RPMI7951 (cell line): Measurements from ENCODE around the gene PLCH1. TPM values are rescaled to one million over a fixed set of nuclear protein-coding genes. Genes with fewer than 3 reads are reported as not detected.
"Not testable (repeated sequence)": the region's sequence is repeated elsewhere in the genome, so short reads cannot be mapped to it uniquely, and the experiment has no call there.

Source experiments
- DNase-seq: peaks from one replicate; pipeline ENCODE4 v3.0.0-alpha.2; 2012; ENCODE audit warnings: low read depth
- total RNA-seq: library from RNA; depleted of rRNA; stranded (reverse); fragments of >200 nt; shearing (Covaris generic); gene quantifications from 2 replicates; pipeline ENCODE4 v1.2.3, GENCODE V29; 2014

PLCH1 gene
- total RNA-seq, 1 experiment from 2014 or later: 0.60 TPM

DNA sequence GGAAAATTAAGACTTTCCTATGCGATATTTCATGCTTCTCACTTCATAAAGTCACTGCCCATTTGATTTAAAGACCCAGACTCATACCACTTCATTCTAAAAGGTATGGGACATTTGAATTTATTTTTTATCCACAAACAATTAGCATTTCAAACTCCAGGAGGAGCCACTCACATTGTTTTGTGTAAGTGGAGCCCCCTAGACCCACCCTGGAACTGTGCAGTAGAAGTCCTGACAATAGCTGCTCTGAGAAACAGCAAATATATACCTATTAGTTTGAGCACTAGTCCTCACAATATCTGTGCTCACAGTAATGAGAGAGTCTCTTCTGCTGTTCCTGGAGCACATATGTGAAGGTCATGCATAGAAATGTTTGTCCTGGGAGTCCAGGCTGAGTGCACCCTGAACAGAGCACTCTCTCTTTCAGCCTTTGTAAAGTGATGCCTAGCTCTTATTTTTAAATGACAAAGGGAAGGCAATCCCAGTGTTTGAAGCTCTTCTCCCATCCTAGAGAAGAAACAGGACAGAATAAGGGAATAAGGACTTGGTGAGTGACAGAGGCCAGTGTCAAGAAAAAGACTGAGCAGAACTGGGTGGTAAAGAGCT lies 323.9 kb downstream of the PLCH1 start:
- no peak for DNase-seq

DNA sequence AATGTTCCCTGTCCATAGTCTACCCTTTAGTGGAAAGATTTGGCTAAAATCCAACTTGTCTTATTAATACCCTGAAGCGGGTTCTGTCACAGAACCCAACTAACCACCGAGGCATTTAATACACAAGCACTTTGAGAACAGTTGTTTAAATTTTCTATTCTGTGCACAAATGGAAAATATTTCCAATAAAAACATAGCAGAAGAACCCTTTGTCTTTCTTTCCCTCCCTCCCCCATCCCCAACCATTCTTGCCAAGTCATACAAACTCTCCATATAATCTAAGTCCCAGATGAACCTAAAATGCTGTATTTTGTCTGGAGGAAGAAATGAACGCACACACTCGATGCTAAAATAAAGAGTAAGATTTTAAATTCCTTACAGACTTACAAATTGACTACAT lies 324.5 kb downstream of the PLCH1 start:
- no peak for DNase-seq

DNA sequence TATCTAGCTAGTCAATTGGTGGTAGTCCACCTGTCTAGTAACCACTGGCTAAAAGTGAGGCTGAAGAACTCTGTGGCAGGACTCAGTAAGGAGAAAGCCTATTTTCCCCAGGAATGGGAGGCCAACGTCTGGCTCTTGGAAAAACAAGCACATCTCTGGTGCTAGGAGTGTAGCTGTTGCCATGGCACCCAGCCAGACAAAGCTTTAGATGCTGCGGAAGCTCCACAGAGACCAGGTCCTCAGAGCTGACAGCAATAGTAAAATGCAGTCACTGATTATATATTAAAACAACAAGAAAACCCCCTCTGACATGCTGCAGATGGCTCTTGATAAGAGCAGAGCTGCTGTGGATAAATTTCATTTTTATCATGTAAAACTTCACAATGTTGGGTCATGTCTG lies 326.5 kb downstream of the PLCH1 start:
- DNase-seq: peak; percentile 14

DNA sequence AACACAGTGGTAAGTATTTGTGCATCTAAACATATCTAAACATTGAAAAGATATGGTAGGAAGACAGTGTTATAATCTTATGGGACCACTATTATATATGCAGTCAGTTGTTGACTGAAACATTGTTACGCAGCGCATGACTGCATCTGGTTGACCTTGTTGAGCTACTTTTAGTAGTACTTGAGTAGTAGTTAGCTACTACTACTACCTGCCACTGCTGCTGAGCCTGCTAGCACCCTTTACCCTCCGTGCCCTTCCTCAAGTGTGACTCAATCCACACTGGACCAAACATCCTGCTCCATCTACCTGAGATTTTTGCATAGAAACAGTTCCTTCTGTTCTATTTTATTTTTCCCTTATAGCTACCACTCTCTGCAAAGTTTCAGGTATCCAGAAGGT lies 327.8 kb downstream of the PLCH1 start:
- DNase-seq: no peak

GRCh38 chr3:155416500-155417118 lies 328.3 kb downstream of the PLCH1 start:
- DNase-seq: peak; percentile 81

- DNase-seq: no peak
Observed at GRCh38 chr3:155412904-155413303, 332.0 kb downstream of the PLCH1 start.

GRCh38 chr3:155411500-155412223 lies 333.2 kb downstream of the PLCH1 start:
- DNase-seq: peak; percentile 41

GRCh38 chr3:155409336-155409735 lies 335.5 kb downstream of the PLCH1 start:
- DNase-seq: no peak

DNA sequence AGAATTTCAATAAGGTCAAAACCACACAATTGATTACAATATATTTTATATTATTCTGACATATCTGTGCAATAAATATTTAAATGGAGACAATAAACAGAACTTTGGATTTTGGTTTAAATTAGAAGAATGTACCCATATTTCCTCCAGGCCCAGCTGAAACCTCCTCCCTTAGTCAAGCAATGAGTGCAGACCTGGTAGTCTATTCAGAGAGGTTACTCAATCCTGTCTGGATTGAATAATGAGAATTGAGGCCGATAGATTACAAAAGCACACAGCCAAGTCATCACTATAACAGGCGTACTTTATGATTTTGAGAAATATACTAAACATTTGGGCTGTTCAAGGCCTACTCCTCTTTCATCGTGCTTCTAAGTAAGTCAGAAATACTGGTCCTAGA lies 336.9 kb downstream of the PLCH1 start:
- no peak for DNase-seq

- DNase-seq: no peak
Observed at GRCh38 chr3:155407331-155407730, 337.5 kb downstream of the PLCH1 start.

DNA sequence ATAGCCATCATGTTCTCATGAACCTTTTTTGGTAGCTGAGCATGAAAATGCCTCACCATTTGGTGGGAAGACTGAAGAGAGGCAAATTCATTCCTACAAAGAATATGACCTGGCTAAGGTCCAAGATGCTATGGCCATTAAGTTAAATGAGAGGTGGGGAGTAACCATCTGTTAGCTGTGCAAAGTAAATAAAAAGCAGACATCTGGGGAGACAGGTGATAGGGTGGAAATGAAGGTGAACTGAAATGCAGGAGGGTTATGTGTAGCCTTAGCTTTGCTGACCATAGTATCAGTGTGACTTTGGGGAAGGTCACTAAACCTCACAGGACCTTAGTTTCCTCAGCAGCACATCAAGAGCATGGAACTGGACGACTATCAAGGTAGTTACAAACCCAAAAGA lies 340.4 kb downstream of the PLCH1 start:
- DNase-seq: no peak

DNA sequence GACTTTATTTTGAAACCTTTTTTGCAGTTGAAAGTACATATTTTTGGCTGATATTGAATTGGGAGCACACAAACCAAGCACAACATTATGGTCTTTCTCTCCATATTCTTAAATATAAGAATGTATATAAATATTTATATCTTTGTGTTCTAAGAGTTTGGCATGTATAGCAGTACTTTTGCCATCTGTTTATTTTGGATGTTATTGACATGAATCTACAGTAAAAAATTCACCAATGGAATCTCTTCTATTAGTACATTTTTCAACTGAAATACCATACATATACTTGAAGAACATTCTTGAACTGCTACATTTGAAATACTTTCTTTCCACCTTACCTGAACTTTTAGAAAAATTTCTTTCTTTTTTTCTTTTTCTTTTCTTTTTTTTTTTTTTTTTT lies 342.2 kb downstream of the PLCH1 start:
- DNase-seq: no peak

DNA sequence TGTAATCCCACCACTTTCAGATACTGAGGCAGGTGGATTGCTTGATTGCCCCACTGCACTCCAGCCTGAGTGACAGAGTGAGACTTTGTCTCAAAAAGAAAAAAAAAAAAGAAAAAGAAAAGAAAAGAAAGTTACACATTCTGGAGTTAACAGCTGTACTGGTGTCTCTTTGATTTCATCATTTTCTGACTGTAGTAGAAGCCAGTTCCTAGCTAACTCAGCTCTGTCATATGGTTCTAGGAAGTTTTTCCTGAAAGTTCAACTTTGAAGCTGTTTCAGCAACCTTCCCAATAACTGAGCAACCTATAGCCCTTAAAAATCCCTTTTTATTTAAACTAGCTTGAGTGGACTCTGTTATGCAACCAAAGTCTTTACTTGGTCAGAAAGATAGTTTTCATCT lies 346.8 kb downstream of the PLCH1 start:
- no peak for DNase-seq

GRCh38 chr3:155394896-155395295 lies 350.0 kb downstream of the PLCH1 start:
- not testable (repeated sequence) for DNase-seq

DNA sequence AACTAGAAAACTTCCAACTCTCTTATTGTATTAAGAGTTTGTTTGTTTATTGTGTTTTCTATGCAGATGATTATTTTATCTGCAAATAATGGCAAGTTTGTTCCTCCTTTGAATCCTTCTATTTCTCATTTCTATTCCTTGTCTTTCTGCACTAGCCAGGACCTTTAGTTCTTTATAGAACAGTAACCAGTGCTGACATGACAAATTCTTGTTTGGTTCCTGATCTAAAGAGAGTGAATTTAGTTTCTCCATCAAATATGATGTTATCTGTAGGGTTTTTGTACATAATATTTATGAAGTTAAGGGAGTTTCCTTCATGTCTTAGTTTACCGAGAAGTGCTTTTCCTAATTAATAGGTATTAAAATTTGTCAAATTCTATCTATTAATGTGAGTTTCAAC lies 350.6 kb downstream of the PLCH1 start:
- DNase-seq: no peak

- no peak for DNase-seq
Observed at GRCh38 chr3:155393316-155393715, 351.6 kb downstream of the PLCH1 start.

GRCh38 chr3:155392138-155392537 lies 352.7 kb downstream of the PLCH1 start:
- DNase-seq: no peak

GRCh38 chr3:155391551-155391958 lies 353.3 kb downstream of the PLCH1 start:
- peak; percentile 93 for DNase-seq

- DNase-seq: peak; percentile 56
Observed at GRCh38 chr3:155391104-155391503, 353.8 kb downstream of the PLCH1 start.

DNA sequence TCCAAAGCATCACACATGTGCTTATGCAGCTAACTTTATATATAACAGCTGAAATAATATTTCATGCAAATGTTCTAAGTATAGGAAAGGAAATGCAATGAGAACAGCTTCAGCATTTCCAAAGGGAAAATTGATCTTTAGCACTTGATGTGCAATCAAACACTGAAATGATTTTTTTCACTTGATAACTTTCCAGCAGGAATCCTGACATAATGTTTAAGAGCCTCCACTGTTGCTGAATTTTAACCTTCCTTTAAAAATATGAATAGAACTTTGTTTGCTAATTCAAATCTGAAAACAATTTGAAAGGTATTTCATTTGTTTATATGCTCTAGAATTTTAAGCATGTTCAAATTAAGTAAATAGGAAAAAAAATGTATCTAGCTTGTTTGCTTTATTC lies 354.5 kb downstream of the PLCH1 start:
- DNase-seq: no peak

DNA sequence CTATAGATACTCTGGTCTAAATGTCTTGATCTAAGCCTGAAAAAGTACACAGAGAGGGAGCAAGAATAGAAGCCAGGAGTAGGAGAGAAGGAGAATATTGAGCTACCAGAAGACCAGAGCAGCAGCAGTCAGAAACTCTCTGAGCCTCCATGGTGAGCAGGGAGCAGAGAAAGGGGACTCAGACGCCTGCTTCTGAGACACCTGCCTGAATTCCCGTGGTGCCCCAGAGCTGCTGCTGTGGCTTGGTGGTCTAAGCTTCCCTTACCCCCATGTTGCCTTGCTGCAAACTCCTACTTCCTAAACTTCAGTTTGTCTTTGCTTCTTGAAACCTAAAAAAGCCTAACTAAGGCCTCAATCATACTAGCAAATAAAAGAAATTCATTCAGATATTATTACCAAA lies 356.5 kb downstream of the PLCH1 start:
- no peak for DNase-seq

DNA sequence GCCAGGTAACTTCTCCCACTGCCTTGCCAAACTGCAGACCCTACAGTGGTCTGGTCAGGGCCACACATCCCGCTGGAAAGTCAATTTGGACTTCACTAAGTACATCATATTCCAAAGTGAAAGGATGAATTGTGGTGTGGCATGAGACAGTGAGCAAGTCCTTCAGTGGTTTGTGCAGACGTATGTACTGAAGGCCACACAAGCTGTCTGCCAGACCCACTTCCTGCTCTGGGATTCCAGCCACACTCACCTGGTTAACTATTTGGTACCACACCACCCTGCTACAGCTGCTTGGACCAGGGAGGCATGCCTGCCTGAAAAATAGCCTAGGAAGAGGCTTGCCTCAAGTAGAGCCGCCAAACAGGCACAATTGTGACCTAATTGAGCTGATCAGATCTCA lies 357.3 kb downstream of the PLCH1 start:
- DNase-seq: peak; percentile 64

- DNase-seq: peak; percentile 22
Observed at GRCh38 chr3:155386919-155387318, 358.0 kb downstream of the PLCH1 start.
